Pons (tissue), 1 donor: Measurements from ENCODE around the gene C2orf42.
"Not testable (repeated sequence)": the region's sequence is repeated elsewhere in the genome, so short reads cannot be mapped to it uniquely, and the experiment has no call there.

Experiments
- DNase-seq: peaks from one replicate; pipeline ENCODE4 v3.0.0-alpha.2; 2016; ENCODE audit warnings: low spot score

Gene C2orf42

GRCh38 chr2:70102323-70102905 lies 88.4 kb downstream of the C2orf42 start:
- not testable (repeated sequence) for DNase-seq

DNA sequence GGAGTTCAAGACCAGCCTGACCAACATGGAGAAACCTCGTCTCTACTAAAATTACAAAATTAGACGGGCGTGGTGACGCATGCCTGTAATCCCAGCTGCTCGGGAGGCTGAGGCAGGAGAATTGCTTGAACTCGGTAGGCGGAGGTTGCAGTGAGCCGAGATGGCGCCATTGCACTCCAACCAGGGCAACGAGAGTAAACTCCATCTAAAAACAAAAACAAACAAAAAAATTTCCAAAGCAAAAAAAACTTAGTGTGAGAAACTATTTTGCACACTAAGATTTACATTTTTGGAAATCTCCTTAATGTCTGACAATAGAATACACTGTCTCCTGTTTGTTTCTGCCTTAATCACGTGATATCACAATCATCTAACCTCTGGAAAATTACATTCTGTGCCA lies 89.1 kb downstream of the C2orf42 start:
- not testable (repeated sequence) for DNase-seq

GRCh38 chr2:70101174-70101573 lies 89.6 kb downstream of the C2orf42 start:
- DNase-seq: no peak
